Measurements from ENCODE around the gene CXorf58. TPM values are rescaled to one million over a fixed set of nuclear protein-coding genes. Genes with fewer than 3 reads are reported as not detected.

Gene CXorf58
- total and polyA plus RNA-seq, 4 donors, result 0.12 to 0.15 (median 0.15) TPM; not detected in 1

- Histone ChIP-seq H3K9me3 (ENCODE audit: control insufficient read depth in 4 of 4, insufficient read depth in 3 of 4, low read length in 3 of 4) (no peaks in the 10 kb centered on the region), H3K27ac (ENCODE audit: low read depth in 1 of 2, low read length in 1 of 2) (no peak overlapping the region), H3K4me3 (no peak overlapping the region), H3K4me1 (ENCODE audit: control insufficient read depth in 5 of 5, insufficient read depth in 5 of 5, low read length in 5 of 5) (no peaks in the 10 kb centered on the region), H3K27me3 (ENCODE audit: control insufficient read depth in 3 of 3, insufficient read depth in 3 of 3, low read length in 2 of 3) (peaks cover 0 to 31% (median 6%) of the 10 kb centered on the region in 3 donors), H3K36me3 (ENCODE audit: control insufficient read depth in 4 of 4, insufficient read depth in 4 of 4, low read length in 4 of 4) (no peaks in the 10 kb centered on the region), H3K9ac (ENCODE audit: insufficient read depth in 1 of 2, low read length in 2 of 2) (no peak overlapping the region)
- DNase-seq (no peak), ATAC-seq (ENCODE audit: insufficient read depth, low FRiP score) (no peak)
- 54 to 83% methylated on average over 2 to 3 of the region's 3 CpGs for WGBS, 2 donors
- no peak for TF ChIP-seq CTCF (IDR thresholded peaks at IDR 0.05; ENCODE audit: control extremely low read depth, extremely low read depth)
Measured at GRCh38 chrX:23885803-23886202, 22.0 kb upstream of the CXorf58 start.

DNA sequence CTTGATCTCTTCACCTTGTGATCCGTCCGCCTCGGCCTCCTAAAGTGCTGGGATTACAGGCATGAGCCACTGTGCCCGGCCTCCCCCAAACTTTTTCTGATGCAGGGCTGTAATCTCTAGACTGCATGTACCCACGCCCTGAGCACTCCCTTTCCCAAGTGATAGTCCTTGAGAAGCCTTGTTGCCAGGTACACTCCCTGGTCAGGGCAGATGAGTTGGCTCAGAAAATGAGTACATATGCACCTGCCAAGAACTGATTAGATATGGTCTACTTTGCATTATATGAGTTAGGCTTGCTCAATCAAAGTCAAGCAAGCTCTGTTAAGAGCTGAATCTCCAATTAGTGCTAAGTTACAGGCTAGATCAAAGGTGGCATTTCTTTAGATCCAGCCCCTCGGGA lies 20.4 kb upstream of the CXorf58 start:
- DNase-seq, result no peak
- TF ChIP-seq CTCF (IDR thresholded peaks at IDR 0.05; ENCODE audit: control extremely low read depth, extremely low read depth), result no peak
- Histone ChIP-seq H3K27me3 (ENCODE audit: control insufficient read depth in 3 of 3, insufficient read depth in 3 of 3, low read length in 2 of 3) (peaks cover 0 to 30% (median 6%) of the 10 kb centered on the region in 3 donors), H3K36me3 (ENCODE audit: control insufficient read depth in 4 of 4, insufficient read depth in 4 of 4, low read length in 4 of 4) (no peaks in the 10 kb centered on the region), H3K4me1 (ENCODE audit: control insufficient read depth in 5 of 5, insufficient read depth in 5 of 5, low read length in 5 of 5) (no peaks in the 10 kb centered on the region), H3K27ac (ENCODE audit: low read depth in 1 of 2, low read length in 1 of 2) (no peak overlapping the region), H3K9me3 (ENCODE audit: control insufficient read depth in 4 of 4, insufficient read depth in 3 of 4, low read length in 3 of 4) (no peaks in the 10 kb centered on the region), H3K4me3 (no peak overlapping the region), H3K9ac (ENCODE audit: insufficient read depth in 1 of 2, low read length in 2 of 2) (no peak overlapping the region)
- WGBS, 2 donors, result 83 to 93% methylated on average over 5 to 6 of the region's 6 CpGs
- no peak for ATAC-seq (ENCODE audit: insufficient read depth, low FRiP score)

DNA sequence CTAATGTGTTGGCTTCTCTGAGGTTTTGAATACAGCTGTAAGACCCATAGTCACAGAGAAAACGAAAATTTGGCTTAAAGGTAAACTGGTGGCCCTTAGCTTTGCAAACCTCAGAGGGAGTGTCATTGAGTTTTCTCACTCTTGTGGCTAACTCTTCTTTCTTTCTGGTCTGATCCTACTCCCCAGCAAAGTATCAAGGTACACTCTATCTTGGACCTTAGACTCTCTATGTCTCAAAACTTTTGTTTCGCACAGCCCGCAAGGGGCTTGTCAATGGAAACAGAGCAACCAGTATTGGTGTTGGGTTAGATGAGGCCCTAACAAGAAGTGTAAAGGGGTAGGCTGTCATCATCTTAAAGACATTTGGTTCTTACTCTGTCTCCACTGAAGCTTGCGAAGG lies 19.9 kb upstream of the CXorf58 start:
- TF ChIP-seq CTCF (IDR thresholded peaks at IDR 0.05; ENCODE audit: control extremely low read depth, extremely low read depth), result no peak
- 82 to 97% methylated on average over 4 of the region's 4 CpGs for WGBS, 2 donors

GRCh38 chrX:23888887-23889501 lies 18.8 kb upstream of the CXorf58 start:
- no peaks in the 10 kb centered on the region for H3K4me1 ChIP-seq (ENCODE audit: control insufficient read depth in 5 of 5, insufficient read depth in 5 of 5, low read length in 5 of 5)
- no peak for TF ChIP-seq CTCF (IDR thresholded peaks at IDR 0.05; ENCODE audit: control extremely low read depth, extremely low read depth)
- H3K9me3 ChIP-seq (ENCODE audit: control insufficient read depth in 4 of 4, insufficient read depth in 3 of 4, low read length in 3 of 4), result no peaks in the 10 kb centered on the region
- H3K4me3 ChIP-seq, result no peak overlapping the region
- DNase-seq (no peak), ATAC-seq (ENCODE audit: insufficient read depth, low FRiP score) (no peak)
- H3K27ac ChIP-seq (ENCODE audit: low read depth in 1 of 2, low read length in 1 of 2), result no peak overlapping the region
- peaks cover 0 to 19% (median 6%) of the 10 kb centered on the region in 3 donors for H3K27me3 ChIP-seq (ENCODE audit: control insufficient read depth in 3 of 3, insufficient read depth in 3 of 3, low read length in 2 of 3)
- 84 to 94% methylated on average over 3 of the region's 3 CpGs for WGBS, 2 donors
- no peak overlapping the region for H3K9ac ChIP-seq (ENCODE audit: insufficient read depth in 1 of 2, low read length in 2 of 2)
- H3K36me3 ChIP-seq (ENCODE audit: control insufficient read depth in 4 of 4, insufficient read depth in 4 of 4, low read length in 4 of 4), result no peaks in the 10 kb centered on the region

More for the DNA sequence above, 19.9 kb upstream of the CXorf58 start:
- Histone ChIP-seq H3K4me1 (ENCODE audit: control insufficient read depth in 5 of 5, insufficient read depth in 5 of 5, low read length in 5 of 5) (no peaks in the 10 kb centered on the region), H3K9me3 (ENCODE audit: control insufficient read depth in 4 of 4, insufficient read depth in 3 of 4, low read length in 3 of 4) (no peaks in the 10 kb centered on the region), H3K27me3 (ENCODE audit: control insufficient read depth in 3 of 3, insufficient read depth in 3 of 3, low read length in 2 of 3) (peaks cover 0 to 29% (median 6%) of the 10 kb centered on the region in 3 donors), H3K9ac (ENCODE audit: insufficient read depth in 1 of 2, low read length in 2 of 2) (no peak overlapping the region), H3K4me3 (no peak overlapping the region), H3K27ac (ENCODE audit: low read depth in 1 of 2, low read length in 1 of 2) (no peak overlapping the region), H3K36me3 (ENCODE audit: control insufficient read depth in 4 of 4, insufficient read depth in 4 of 4, low read length in 4 of 4) (no peaks in the 10 kb centered on the region)
- DNase-seq (no peak), ATAC-seq (ENCODE audit: insufficient read depth, low FRiP score) (no peak)

All from lung (tissue), 12 donors.